HG02610 (cell line): ENCODE data around the gene GRK2.
A peak's percentile ranks its signal among the peaks of the same experiment; 100 is the strongest.
"Not testable (repeated sequence)": the region's sequence is repeated elsewhere in the genome, so short reads cannot be mapped to it uniquely, and the experiment has no call there.

ENCODE experiments used
- ATAC-seq: cut with Tn5 transposase; IDR thresholded peaks from one replicate; pipeline ENCODE4 v1.9.1; 2021; ENCODE audit warnings: mild to moderate bottlenecking, moderate library complexity; ENCODE audit not compliant: unreplicated experiment

GRK2 gene

DNA sequence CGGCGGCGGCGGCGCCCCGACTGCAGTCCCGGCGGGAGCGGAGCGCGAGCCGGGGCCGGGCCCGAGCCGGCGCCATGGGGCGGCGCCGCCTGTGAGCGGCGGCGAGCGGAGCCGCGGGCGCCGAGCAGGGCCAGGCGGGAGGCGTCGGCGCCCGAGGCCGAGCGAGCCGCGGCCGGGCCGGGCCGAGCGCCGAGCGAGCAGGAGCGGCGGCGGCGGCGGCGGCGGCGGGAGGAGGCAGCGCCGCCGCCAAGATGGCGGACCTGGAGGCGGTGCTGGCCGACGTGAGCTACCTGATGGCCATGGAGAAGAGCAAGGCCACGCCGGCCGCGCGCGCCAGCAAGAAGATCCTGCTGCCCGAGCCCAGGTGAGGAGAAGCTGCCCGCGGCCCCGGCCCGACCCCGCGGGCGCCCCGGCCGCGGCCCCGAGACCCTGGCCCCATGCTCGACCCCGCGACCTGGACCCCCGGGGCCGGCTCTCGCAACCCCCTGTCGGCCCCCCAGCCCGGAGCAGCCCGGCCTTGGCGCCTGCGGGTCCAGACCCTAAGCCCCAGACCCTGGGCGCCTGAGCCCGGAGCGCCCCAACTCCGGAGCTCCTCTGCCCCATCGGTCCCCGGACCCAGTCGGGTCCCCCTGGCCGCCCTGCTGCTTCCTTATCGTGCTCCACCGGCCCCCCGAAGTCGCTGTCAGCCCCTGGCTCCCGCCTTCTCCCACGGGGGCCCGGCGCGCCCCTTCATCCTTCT lies at the start of gene GRK2:
TSS of gene GRK2 (plus strand) at position 25 of the 739 bp plus-strand sequence. CDS start at position 252, 227 bp downstream.
- ATAC-seq = peak; percentile 18

DNA sequence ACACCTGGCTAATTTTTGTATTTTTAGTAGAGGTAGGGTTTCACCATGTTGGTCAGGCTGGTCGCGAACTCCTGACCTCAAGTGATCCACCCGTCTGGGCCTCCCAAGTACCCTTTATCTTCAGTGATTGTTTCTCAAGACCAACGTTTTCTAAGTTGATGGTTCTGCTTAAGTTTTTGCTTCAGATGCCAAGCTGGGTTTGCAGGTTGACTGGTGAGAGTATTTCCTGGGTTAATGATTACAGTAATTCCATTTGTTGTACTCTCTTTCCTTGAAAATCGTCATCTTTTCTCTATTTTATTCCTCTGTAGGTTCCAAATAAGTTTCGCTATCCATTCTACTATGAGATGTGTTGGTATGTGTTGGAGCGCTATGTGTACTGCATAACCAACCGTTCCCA lies 38.5 kb upstream of the GRK2 start:
- ATAC-seq = no peak

DNA sequence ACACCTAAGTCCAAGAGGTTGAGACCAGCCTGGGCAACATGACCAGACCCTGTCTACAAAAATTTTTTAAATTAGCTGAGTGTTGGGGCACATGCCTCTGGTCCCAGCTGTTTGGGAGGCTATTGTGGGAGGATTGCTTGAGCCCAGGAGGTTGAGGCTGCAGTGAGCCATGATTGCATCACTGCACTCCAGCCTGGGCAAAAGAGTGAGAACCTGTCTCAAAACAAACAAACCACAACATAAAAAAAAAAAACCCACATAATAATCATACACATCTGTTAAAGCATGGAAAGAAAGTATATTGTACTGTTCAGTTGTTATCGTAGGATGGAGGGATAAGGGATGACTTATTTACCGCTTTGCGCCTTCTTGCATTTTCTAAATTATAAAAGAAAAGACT lies 35.9 kb upstream of the GRK2 start:
- ATAC-seq = no peak

- no peak for ATAC-seq
Measured at GRCh38 chr11:67230886-67231285, 35.4 kb upstream of the GRK2 start.

- no peak for ATAC-seq
Measured at GRCh38 chr11:67233584-67234190, 32.6 kb upstream of the GRK2 start.

DNA sequence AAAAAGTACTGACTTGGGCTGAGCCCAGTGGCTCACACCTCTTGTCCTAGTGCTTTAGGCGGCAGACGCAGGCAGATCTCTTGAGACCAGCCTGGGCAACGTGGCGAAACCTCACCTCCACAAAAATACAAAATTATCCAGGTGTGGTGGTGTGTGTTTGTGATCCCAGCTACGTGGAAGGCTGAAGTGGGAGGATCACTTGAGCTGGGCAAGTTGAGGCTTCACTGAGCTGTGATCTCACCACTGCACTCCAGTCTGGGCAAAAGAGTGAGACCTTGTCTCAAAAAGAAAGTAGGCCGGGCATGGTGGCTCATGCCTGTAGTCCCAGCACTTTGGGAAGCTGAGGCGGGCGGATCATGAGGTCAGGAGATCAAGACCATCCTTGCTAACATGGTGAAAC lies 31.7 kb upstream of the GRK2 start:
- not testable (repeated sequence) for ATAC-seq

DNA sequence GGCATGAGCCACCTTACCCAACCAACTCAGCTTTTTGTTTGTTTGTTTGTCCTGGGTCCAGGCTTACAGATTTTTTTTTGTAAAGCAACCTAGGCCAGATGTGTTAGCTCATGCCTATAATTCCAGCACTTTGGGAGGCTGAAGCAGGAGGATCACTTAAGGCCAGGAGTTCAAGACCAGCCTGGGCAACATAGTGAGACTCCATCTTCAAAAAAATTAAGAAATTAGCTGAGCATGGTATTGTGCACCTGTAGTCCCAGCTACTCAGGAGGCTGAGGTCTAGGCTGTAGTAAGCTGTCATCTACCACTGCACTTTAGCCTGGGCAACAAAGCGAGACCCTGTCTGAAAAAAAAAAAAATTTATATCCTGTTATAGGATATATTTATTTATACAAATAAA lies 28.7 kb upstream of the GRK2 start:
- ATAC-seq = no peak

GRCh38 chr11:67238894-67239782 lies 27.1 kb upstream of the GRK2 start:
- ATAC-seq = no peak

- ATAC-seq = peak; percentile 91
Measured at GRCh38 chr11:67239783-67240575, 26.3 kb upstream of the GRK2 start.

- peak; percentile 40 for ATAC-seq
Measured at GRCh38 chr11:67240576-67241389, 25.5 kb upstream of the GRK2 start.

DNA sequence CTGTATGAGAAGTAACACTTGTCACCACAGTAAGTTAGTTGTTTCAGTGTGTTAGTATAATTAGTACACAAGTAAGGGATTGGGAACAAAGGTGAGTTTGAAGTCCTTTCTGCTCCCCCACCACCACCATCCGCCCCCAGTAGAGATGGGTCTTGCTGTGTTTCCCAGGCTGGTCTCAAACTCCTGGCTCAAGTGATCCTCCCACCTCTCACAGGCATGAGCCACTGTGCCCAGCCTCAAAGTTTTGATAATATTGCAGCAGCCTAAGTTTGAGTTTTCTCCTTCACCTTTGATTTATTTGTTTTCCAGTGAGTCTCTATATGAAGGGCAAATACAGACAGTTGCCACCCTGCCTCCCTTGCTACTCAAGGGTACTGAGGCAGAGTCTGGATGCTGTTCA lies 23.7 kb upstream of the GRK2 start:
- ATAC-seq = no peak

GRCh38 chr11:67243051-67243450 lies 23.2 kb upstream of the GRK2 start:
- no peak for ATAC-seq

- ATAC-seq = no peak
Measured at GRCh38 chr11:67245046-67245445, 21.2 kb upstream of the GRK2 start.

DNA sequence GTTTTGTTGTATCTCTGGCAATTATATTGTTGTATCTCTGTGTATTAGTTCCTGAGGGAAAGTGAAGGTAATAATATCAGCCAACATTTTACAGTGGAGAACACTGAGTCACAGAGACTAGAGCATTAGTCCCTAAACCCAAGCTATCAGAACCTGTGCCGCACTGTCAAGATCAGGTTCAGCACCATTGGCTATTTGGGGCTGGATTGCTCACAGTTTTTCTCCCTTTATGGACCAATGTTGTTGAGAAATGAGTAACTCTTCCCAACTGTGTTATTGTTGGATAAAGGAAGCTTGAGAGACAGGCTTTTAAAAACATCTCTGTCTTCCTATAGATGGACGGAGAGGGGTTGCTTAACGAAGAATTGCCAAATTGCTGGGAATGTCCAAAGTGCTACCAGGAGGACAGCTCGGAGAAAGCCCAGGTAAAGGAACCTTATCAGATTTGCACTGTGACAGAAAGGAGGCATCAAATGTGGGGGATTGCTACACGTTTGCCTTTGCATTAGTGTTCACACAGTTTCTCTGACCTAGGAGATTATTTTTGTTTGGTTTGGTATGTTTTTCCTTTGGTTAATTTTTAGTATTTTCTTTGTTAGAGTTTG lies 18.2 kb upstream of the GRK2 start:
- ATAC-seq = no peak

GRCh38 chr11:67248653-67249052 lies 17.6 kb upstream of the GRK2 start:
- no peak for ATAC-seq

- no peak for ATAC-seq
Measured at GRCh38 chr11:67250059-67251043, 15.9 kb upstream of the GRK2 start.

DNA sequence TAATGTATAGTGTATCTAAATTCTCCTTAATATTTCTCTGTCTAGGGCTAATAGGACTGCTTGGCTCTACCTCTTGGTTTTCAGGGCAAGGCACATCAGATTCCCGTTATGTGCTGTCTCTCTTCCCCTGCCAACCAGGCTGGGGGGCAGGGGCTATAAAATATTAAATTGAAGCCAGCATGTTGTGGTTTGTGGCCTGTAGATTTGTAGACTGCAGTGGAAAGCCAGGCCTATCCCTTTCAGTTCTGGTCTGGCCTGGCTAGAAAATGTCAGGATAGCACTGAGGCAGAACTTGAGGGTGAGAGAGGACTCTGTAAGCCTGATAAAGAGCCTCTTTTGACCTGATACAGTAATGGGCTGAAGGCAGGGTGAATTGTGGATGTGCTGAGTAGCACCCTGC lies 14.4 kb upstream of the GRK2 start:
- no peak for ATAC-seq

GRCh38 chr11:67252831-67253239 lies 13.4 kb upstream of the GRK2 start:
- ATAC-seq = no peak
